SK-N-SH (cell line): ENCODE results near the gene CPSF3. TPM values are rescaled to one million over a fixed set of nuclear protein-coding genes. Genes with fewer than 3 reads are reported as not detected.

Experiments
- CTCF ChIA-PET: fragments of 300-600, 350-600 bp; formaldehyde crosslinking; extraction: SDS; loops from one replicate; lab custom pipeline; 2021; lab: Yijun Ruan, JAX
- POLR2A ChIA-PET: fragments of 350-600 bp; sonication (Branson Sonifier 250); formaldehyde crosslinking; extraction: SDS; loops from one replicate; lab custom pipeline; 2020; ENCODE audit warnings: antibody characterized with exemption, inconsistent platforms; lab: Yijun Ruan, JAX
- DNase-seq: peaks from one replicate; pipeline ENCODE4 v3.0.0; 2012
- H2AFZ ChIP-seq: fragments of 200-600 bp; sonication (generic); 2 replicates; pipeline ENCODE4 v1.8.1; 2016; ENCODE audit warnings: antibody characterized with exemption, mild to moderate bottlenecking, low read depth
- H3F3A ChIP-seq: fragments of 200-600 bp; sonication (generic); replicated peaks from 2 replicates; pipeline ENCODE3; 2016; ENCODE audit warnings: antibody characterized with exemption, mild to moderate bottlenecking; ENCODE audit not compliant: insufficient read depth
- H3K27ac ChIP-seq, 2 experiments: fragments of 200-500 bp in 1 of 2; fragments of 200-600 bp in 1 of 2; sonication (Bioruptor generic) in 1 of 2; sonication (generic), shearing (Covaris generic) in 1 of 2; 2 replicates each; pipeline versions ENCODE4 v1.5.1 to v1.6.1; 2014 to 2016; ENCODE audit warnings: low read depth in 2 of 2, inconsistent platforms in 1 of 2, low read length in 1 of 2, mild to moderate bottlenecking in 1 of 2, mixed read lengths in 1 of 2
- H3K27me3 ChIP-seq: fragments of 200-600 bp; sonication (generic), shearing (Covaris generic); 2 replicates; pipeline ENCODE4 v1.6.1; 2016; ENCODE audit warnings: mixed run types; ENCODE audit not compliant: insufficient read depth
- H3K36me3 ChIP-seq, 2 experiments: fragments of 200-500 bp in 1 of 2; fragments of 200-600 bp in 1 of 2; sonication (Bioruptor generic) in 1 of 2; sonication (generic) in 1 of 2; replicated peaks in 1 of 2; 2 replicates each; pipeline versions ENCODE3 to v1.5.1; 2014 to 2016; ENCODE audit warnings: low read length in 1 of 2, mild to moderate bottlenecking in 1 of 2; ENCODE audit not compliant: insufficient read depth in 2 of 2, control insufficient read depth in 1 of 2
- H3K4me1 ChIP-seq, 2 experiments: fragments of 200-500 bp in 1 of 2; fragments of 200-600 bp in 1 of 2; sonication (Bioruptor generic) in 1 of 2; sonication (generic), shearing (Covaris generic) in 1 of 2; 2 replicates each; pipeline versions ENCODE4 v1.5.1 to v1.6.1; 2014 to 2016; ENCODE audit warnings: low read depth in 1 of 2, low read length in 1 of 2, mixed run types in 1 of 2; ENCODE audit not compliant: insufficient read depth in 2 of 2, control insufficient read depth in 1 of 2
- H3K4me2 ChIP-seq: fragments of 200-600 bp; sonication (generic), shearing (Covaris generic); 2 replicates; pipeline ENCODE4 v1.6.1; 2017; ENCODE audit warnings: mixed run types
- H3K4me3 ChIP-seq, 2 experiments: fragments of 200-500 bp in 1 of 2; fragments of 200-600 bp in 1 of 2; sonication (Bioruptor generic) in 1 of 2; sonication (generic), shearing (Covaris generic) in 1 of 2; 2 replicates each; pipeline versions ENCODE4 v1.5.1 to v1.8.1; 2014 to 2016; ENCODE audit warnings: low read depth in 2 of 2, inconsistent platforms in 1 of 2, low read length in 1 of 2, mild to moderate bottlenecking in 1 of 2, mixed read lengths in 1 of 2, moderate library complexity in 1 of 2
- H3K79me2 ChIP-seq: fragments of 200-600 bp; sonication (generic); 2 replicates; pipeline ENCODE4 v1.8.1; 2017; ENCODE audit warnings: mild to moderate bottlenecking; ENCODE audit not compliant: insufficient read depth
- H3K9ac ChIP-seq: fragments of 200-600 bp; sonication (generic); 2 replicates; pipeline ENCODE4 v1.6.1; 2017; ENCODE audit warnings: mixed run types
- H3K9me2 ChIP-seq: fragments of 200-600 bp; sonication (generic); 2 replicates; pipeline ENCODE4 v1.6.1; 2017; ENCODE audit warnings: mixed run types
- H3K9me3 ChIP-seq: fragments of 200-600 bp; sonication (generic); 2 replicates; pipeline ENCODE4 v1.6.1; 2017; ENCODE audit warnings: mixed run types, mild to moderate bottlenecking, moderate library complexity
- H4K20me1 ChIP-seq: fragments of 200-600 bp; sonication (generic); 2 replicates; pipeline ENCODE4 v1.6.1; 2017; ENCODE audit warnings: mild to moderate bottlenecking, mixed run types; ENCODE audit not compliant: insufficient read depth
- CTCF ChIP-seq: fragments of 200-600 bp; sonication (generic); IDR thresholded peaks from 2 replicates; pipeline ENCODE4 v1.6.1; 2017; ENCODE audit warnings: antibody characterized with exemption, mild to moderate bottlenecking, moderate library complexity
- ELF1 ChIP-seq: IDR thresholded peaks from 2 replicates; pipeline ENCODE4 v1.4.0; 2012
- EP300 ChIP-seq, 2 experiments: IDR thresholded peaks; 2 replicates each; pipeline versions ENCODE4 v1.4.0 to v1.6.1; 2012; ENCODE audit warnings: borderline replicate concordance in 1 of 2, low read depth in 1 of 2, low read length in 1 of 2
- GABPA ChIP-seq: IDR thresholded peaks from 2 replicates; pipeline ENCODE4 v1.4.0; 2012; ENCODE audit warnings: low read depth, mild to moderate bottlenecking
- GATA2 ChIP-seq: sonication (generic); formaldehyde crosslinking; IDR thresholded peaks from 2 replicates; pipeline ENCODE4 v1.5.0; 2020; ENCODE audit warnings: mild to moderate bottlenecking, missing genetic modification reagents
- IRF3 ChIP-seq: fragments of 150-350 bp; IDR thresholded peaks from 2 replicates; pipeline ENCODE4 v1.6.1; 2016; ENCODE audit warnings: mild to moderate bottlenecking, low read depth, low read length
- JUND ChIP-seq: IDR thresholded peaks from 2 replicates; pipeline ENCODE4 v1.4.0; 2012
- NFIC ChIP-seq: IDR thresholded peaks from 2 replicates; pipeline ENCODE4 v1.4.0; 2012; ENCODE audit warnings: borderline replicate concordance
- NRF1 ChIP-seq: IDR thresholded peaks from 2 replicates; pipeline ENCODE4 v1.6.1; 2012; ENCODE audit warnings: low read depth, mild to moderate bottlenecking, low read length
- PBX3 ChIP-seq: IDR thresholded peaks from 2 replicates; pipeline ENCODE4; 2012
- REST ChIP-seq: IDR thresholded peaks from 2 replicates; pipeline ENCODE4 v1.6.1; 2012; ENCODE audit warnings: mild to moderate bottlenecking, low read depth, low read length, moderate library complexity
- RXRA ChIP-seq: IDR thresholded peaks from 2 replicates; pipeline ENCODE4 v1.4.0; 2012; ENCODE audit warnings: low read depth, mild to moderate bottlenecking, borderline replicate concordance
- YY1 ChIP-seq: IDR thresholded peaks from 2 replicates; pipeline ENCODE4 v1.4.0; 2012; ENCODE audit warnings: low read depth, mild to moderate bottlenecking
- ZBTB33 ChIP-seq: IDR thresholded peaks from 2 replicates; pipeline ENCODE4 v1.4.0; 2012; ENCODE audit warnings: low read depth, borderline replicate concordance
- WGBS: methylation state at CpG from one replicate; pipeline ENCODE4 v1.1.6; 2017; ENCODE audit warnings: low lambda C conversion rate; 5-methylcytosine and 5-hydroxymethylcytosine counted together
- polyA plus RNA-seq, 3 experiments: library from polyadenylated mRNA; depleted of rRNA; stranded (reverse); fragments of >200 nt; gene quantifications; 2 replicates each; pipeline ENCODE4 v1.2.3, GENCODE V29; 2012

Gene CPSF3
- polyA plus RNA-seq, 1 of the 3 experiments (the other 2 are of a cell fraction): 34.2 TPM

- no peak overlapping the region for H3K27ac ChIP-seq
- ChIA-PET CTCF (no interaction called here), POLR2A (interaction anchor here (0.7 to 1.0 kb wide), 2 partner anchors 9 to 19 kb away, joined by 3 read pairs; partner anchors contain the start of gene IAH1)
- H3K79me2 ChIP-seq: no peaks in the 10 kb centered on the region
- H3F3A ChIP-seq: peaks cover 3% of the 10 kb centered on the region
- no peak for DNase-seq
- H4K20me1 ChIP-seq: no peaks in the 10 kb centered on the region
- no peak overlapping the region for H2AFZ ChIP-seq
- no peaks in the 10 kb centered on the region for H3K9me2 ChIP-seq
- no peak overlapping the region for H3K9ac ChIP-seq
- H3K9me3 ChIP-seq: no peaks in the 10 kb centered on the region
- no peak overlapping the region for H3K4me3 ChIP-seq
- WGBS: 90% methylated on average over 7 of the region's 7 CpGs
- no peaks in the 10 kb centered on the region; a peak in 1 of 4 replicates for H3K4me1 ChIP-seq
- no peak overlapping the region for H3K4me2 ChIP-seq
- no peaks in the 10 kb centered on the region for H3K27me3 ChIP-seq
- H3K36me3 ChIP-seq: peaks cover 47 to 55% of the 10 kb centered on the region in 2 experiments
- TF ChIP-seq NFIC (no peak), RXRA (no peak), NRF1 (no peak), PBX3 (no peak), ELF1 (no peak), ZBTB33 (no peak), REST (no peak)
Measured at GRCh38 chr2:9465170-9465569, 41.7 kb downstream of the CPSF3 start.

- H3K9ac ChIP-seq: no peak overlapping the region
- no peaks in the 10 kb centered on the region for H4K20me1 ChIP-seq
- no peaks in the 10 kb centered on the region for H3K9me3 ChIP-seq
- H3K4me3 ChIP-seq: no peak overlapping the region
- no peaks in the 10 kb centered on the region for H3K79me2 ChIP-seq
- peaks cover 3% of the 10 kb centered on the region for H3F3A ChIP-seq
- ChIA-PET CTCF (no interaction called here), POLR2A (interaction anchor here (0.7 kb wide), 1 partner anchor 18 kb away, joined by 3 read pairs; no protein-coding TSS in a partner anchor)
- peaks cover 42 to 53% of the 10 kb centered on the region in 2 experiments for H3K36me3 ChIP-seq
- H3K9me2 ChIP-seq: no peaks in the 10 kb centered on the region
- H2AFZ ChIP-seq: no peak overlapping the region
- no peak overlapping the region for H3K27ac ChIP-seq
- WGBS: 85% methylated on average over 46 of the region's 46 CpGs
- no peaks in the 10 kb centered on the region for H3K27me3 ChIP-seq
- no peak for DNase-seq
- H3K4me1 ChIP-seq: no peaks in the 10 kb centered on the region; a peak in 1 of 4 replicates
- no peak overlapping the region for H3K4me2 ChIP-seq
- no peak for TF ChIP-seq JUND
- TF ChIP-seq GABPA: no peak
- TF ChIP-seq ELF1: no peak
- no peak for TF ChIP-seq GATA2 (CRISPR knock-in tag)
- no peak for TF ChIP-seq ZBTB33
- TF ChIP-seq CTCF: no peak
- TF ChIP-seq YY1: no peak
- no peak for TF ChIP-seq EP300 (IDR thresholded peaks at IDR 0.05; ENCODE audit: borderline replicate concordance in 1 of 2, low read depth in 1 of 2, low read length in 1 of 2)
- TF ChIP-seq IRF3: no peak
- no peak for TF ChIP-seq NRF1
Measured at GRCh38 chr2:9466147-9466683, 42.8 kb downstream of the CPSF3 start.
